PC-9 (cell line): Measurements from ENCODE around the gene SNAP91. TPM values are rescaled to one million over a fixed set of nuclear protein-coding genes. Genes with fewer than 3 reads are reported as not detected.
"Not testable (repeated sequence)": the region's sequence is repeated elsewhere in the genome, so short reads cannot be mapped to it uniquely, and the experiment has no call there.

Experiments used
- BruUV-seq: library from RNA; stranded (reverse); fragments of 400-500 nt; replicated peaks from 2 replicates; lab custom pipeline; 2021; lab: Mats Ljungman, UMichigan
- CTCF ChIA-PET: fragments of 300-600 bp; sonication (Branson Sonifier 250); formaldehyde crosslinking; loops from one replicate; lab custom pipeline; 2022; ENCODE audit warnings: antibody characterized with exemption; lab: Charles Lee
- POLR2A ChIA-PET: fragments of 300-600 bp; sonication (Branson Sonifier 250); formaldehyde crosslinking; loops from one replicate; lab custom pipeline; 2022; ENCODE audit warnings: antibody characterized with exemption; ENCODE audit not compliant: unreplicated experiment; lab: Charles Lee
- DNase-seq, 2 experiments: peaks; one replicate each; pipeline versions ENCODE4 v3.0.0 to v3.0.0-alpha.2; 2015 to 2022; ENCODE audit warnings: mixed read lengths in 1 of 2
- H2AFZ ChIP-seq: fragments of 200-600 bp; sonication (generic); 2 replicates; pipeline ENCODE4 v1.8.1; 2017; ENCODE audit warnings: antibody characterized with exemption
- H3F3A ChIP-seq: fragments of 200-600 bp; sonication (generic); 2 replicates; pipeline ENCODE4 v1.8.1; 2017; ENCODE audit warnings: antibody characterized with exemption, mild to moderate bottlenecking, low read depth; ENCODE audit not compliant: insufficient read depth
- H3K27ac ChIP-seq: fragments of 200-600 bp; sonication (generic); 2 replicates; pipeline ENCODE4 v1.6.1; 2016; ENCODE audit warnings: mixed run types
- H3K27me3 ChIP-seq: fragments of 200-600 bp; sonication (generic); 2 replicates; pipeline ENCODE4 v1.6.1; 2016; ENCODE audit warnings: low read depth, mixed run types; ENCODE audit not compliant: insufficient read depth
- H3K36me3 ChIP-seq: fragments of 200-600 bp; sonication (generic); 2 replicates; pipeline ENCODE4 v1.6.1; 2016; ENCODE audit warnings: low read depth, mixed run types
- H3K4me1 ChIP-seq: fragments of 200-600 bp; sonication (generic); replicated peaks from 2 replicates; pipeline ENCODE4 v1.6.1; 2016; ENCODE audit warnings: mixed run types; ENCODE audit not compliant: insufficient read depth
- H3K4me2 ChIP-seq: fragments of 200-600 bp; sonication (generic); 2 replicates; pipeline ENCODE4 v1.6.1; 2017; ENCODE audit warnings: mixed run types
- H3K4me3 ChIP-seq: fragments of 200-600 bp; sonication (generic); 2 replicates; pipeline ENCODE4 v1.6.1; 2016; ENCODE audit warnings: mixed run types
- H3K79me2 ChIP-seq: fragments of 200-600 bp; sonication (generic); 2 replicates; pipeline ENCODE4 v1.6.1; 2017; ENCODE audit warnings: low read depth, mixed run types
- H3K9me2 ChIP-seq: fragments of 200-600 bp; sonication (generic); 2 replicates; pipeline ENCODE4 v1.8.1; 2017; ENCODE audit warnings: mild to moderate bottlenecking; ENCODE audit not compliant: insufficient read depth
- H3K9me3 ChIP-seq: fragments of 200-600 bp; sonication (generic); 2 replicates; pipeline ENCODE4 v1.8.1; 2016; ENCODE audit warnings: low read depth; ENCODE audit not compliant: insufficient read depth
- H4K20me1 ChIP-seq: fragments of 200-600 bp; sonication (generic); 2 replicates; pipeline ENCODE4 v1.8.1; 2017; ENCODE audit not compliant: insufficient read depth
- CTCF ChIP-seq: fragments of 200-600 bp; sonication (generic); conservative IDR thresholded peaks from 2 replicates; pipeline ENCODE4 v1.6.1; 2017; ENCODE audit warnings: mixed run types, antibody characterized with exemption, mild to moderate bottlenecking, moderate library complexity
- EZH2 ChIP-seq: fragments of 200-600 bp; sonication (generic); IDR thresholded peaks from 2 replicates; pipeline ENCODE4 v1.8.0; 2017; ENCODE audit warnings: antibody characterized with exemption, low read depth
- intact Hi-C: fragments of 100-400 bp; cut with micrococcal nuclease; formaldehyde crosslinking; loops from one replicate; pipeline ENCODE4 v1.10.0; 2022; ENCODE audit not compliant: unreplicated experiment
- total RNA-seq: library from RNA; stranded (reverse); gene quantifications from 2 replicates; pipeline ENCODE4 v1.2.3, GENCODE V29; 2021

The SNAP91 gene
- total RNA-seq, 1 experiment from 2014 or later = not detected

DNA sequence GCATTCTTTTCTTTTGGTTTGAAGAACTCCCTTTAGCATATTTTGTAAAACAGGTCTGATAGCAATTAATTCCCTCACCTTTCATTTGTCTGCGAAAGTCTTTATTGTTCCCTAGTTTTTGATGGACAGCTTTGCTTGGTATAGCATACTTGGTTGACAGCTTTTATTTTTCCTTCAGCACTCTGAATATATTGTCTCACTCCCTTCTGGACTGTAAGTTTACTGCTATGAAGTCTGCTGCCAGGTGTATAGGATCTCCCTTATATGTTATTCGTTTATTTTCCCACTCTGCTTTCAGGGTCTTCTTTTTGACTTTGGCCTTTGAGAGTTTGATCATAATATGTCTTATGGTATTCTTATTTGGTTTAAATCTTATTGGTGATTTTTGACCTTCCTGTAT is 47.7 kb upstream of the SNAP91 start:
- Histone ChIP-seq H3K9me3 (no peaks in the 10 kb centered on the region), H3K9me2 (no peaks in the 10 kb centered on the region), H3K4me2 (no peak overlapping the region), H2AFZ (no peak overlapping the region), H3K4me3 (no peak overlapping the region), H3K36me3 (no peaks in the 10 kb centered on the region), H3K27ac (no peak overlapping the region), H4K20me1 (no peaks in the 10 kb centered on the region), H3K79me2 (no peaks in the 10 kb centered on the region), H3K4me1 (no peaks in the 10 kb centered on the region), H3K27me3 (no peaks in the 10 kb centered on the region), H3F3A (no peaks in the 10 kb centered on the region)
- TF ChIP-seq CTCF (no peak), EZH2 (no peak)
- DNase-seq = no peak
- BruUV-seq = no TSS peak
- intact Hi-C loops = no loop called here
- ChIA-PET CTCF (no interaction called here), POLR2A (no interaction called here)

DNA sequence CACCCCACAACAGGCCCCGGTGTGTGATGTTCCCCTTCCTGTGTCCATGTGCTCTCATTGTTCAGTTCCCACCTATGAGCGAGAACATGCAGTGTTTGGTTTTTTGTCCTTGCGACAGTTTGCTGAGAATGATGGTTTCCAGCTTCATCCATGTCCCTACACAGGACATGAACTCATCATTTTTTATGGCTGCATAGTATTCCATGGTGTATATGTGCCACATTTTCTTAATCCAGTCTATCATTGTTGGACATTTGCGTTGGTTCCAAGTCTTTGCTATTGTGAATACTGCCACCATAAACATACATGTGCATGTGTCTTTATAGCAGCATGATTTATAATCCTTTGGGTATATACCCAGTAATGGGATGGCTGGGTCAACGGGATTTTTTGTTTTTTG is 43.5 kb upstream of the SNAP91 start:
- CTCF ChIA-PET, intact Hi-C loops, H3K36me3 ChIP-seq: not testable (repeated sequence)

GRCh38 chr6:83741089-83741488 is 32.2 kb upstream of the SNAP91 start:
- Histone ChIP-seq H4K20me1 (no peaks in the 10 kb centered on the region), H3K4me3 (no peak overlapping the region), H3K4me1 (no peaks in the 10 kb centered on the region), H2AFZ (no peak overlapping the region), H3F3A (no peaks in the 10 kb centered on the region), H3K27me3 (no peaks in the 10 kb centered on the region), H3K4me2 (no peak overlapping the region), H3K9me3 (no peaks in the 10 kb centered on the region), H3K79me2 (no peaks in the 10 kb centered on the region), H3K9me2 (no peaks in the 10 kb centered on the region), H3K36me3 (no peaks in the 10 kb centered on the region), H3K27ac (no peak overlapping the region)
- no peak for TF ChIP-seq CTCF
- ChIA-PET POLR2A (no interaction called here), CTCF (interaction anchor here (0.6 kb wide), 1 partner anchor 320 kb away, joined by 3 read pairs; no protein-coding TSS in a partner anchor)
- intact Hi-C loops = no loop called here
- no TSS peak for BruUV-seq
- no peak for DNase-seq

More for the DNA sequence above, 43.5 kb upstream of the SNAP91 start:
- H4K20me1 ChIP-seq, H3K27ac ChIP-seq, H3K4me2 ChIP-seq, H3K9me3 ChIP-seq, H3F3A ChIP-seq, BruUV-seq, DNase-seq, POLR2A ChIA-PET, H3K79me2 ChIP-seq, H3K27me3 ChIP-seq, H3K4me3 ChIP-seq, H2AFZ ChIP-seq, H3K9me2 ChIP-seq, H3K4me1 ChIP-seq: not testable (repeated sequence)

GRCh38 chr6:83735461-83735860 is 26.6 kb upstream of the SNAP91 start:
- H3K36me3 ChIP-seq = no peaks in the 10 kb centered on the region
- ChIA-PET CTCF (no interaction called here), POLR2A (no interaction called here)
- H3K9me3 ChIP-seq = no peaks in the 10 kb centered on the region
- no peak overlapping the region for H3K27ac ChIP-seq
- TF ChIP-seq EZH2 (no peak), CTCF (no peak)
- BruUV-seq = no TSS peak
- no peaks in the 10 kb centered on the region for H3K4me1 ChIP-seq
- H3K4me2 ChIP-seq = no peak overlapping the region
- H4K20me1 ChIP-seq = no peaks in the 10 kb centered on the region
- H3K9me2 ChIP-seq = no peaks in the 10 kb centered on the region
- no peak for DNase-seq
- intact Hi-C loops = no loop called here
- H3K4me3 ChIP-seq = no peak overlapping the region
- no peaks in the 10 kb centered on the region for H3K79me2 ChIP-seq
- H3K27me3 ChIP-seq = no peaks in the 10 kb centered on the region
- H3F3A ChIP-seq = no peaks in the 10 kb centered on the region
- H2AFZ ChIP-seq = no peak overlapping the region
